SK-N-SH treated with all-trans-retinoic acid at 6 μM for 48 hours (cell line): Measurements from ENCODE around the gene TOE1.

Experiments used
- ATAC-seq: fragments of 200-7000 bp; cut with Tn5 transposase; 3 replicates; pipeline ENCODE4 v1.9.1; 2020; ENCODE audit warnings: mild to moderate bottlenecking, moderate library complexity
- BACH2 ChIP-seq: fragments of 250-450 bp; sonication (Bioruptor Pico); IDR thresholded peaks from 2 replicates; pipeline ENCODE4 v1.9.0; 2021; ENCODE audit warnings: mild to moderate bottlenecking, borderline replicate concordance
- CREB5 ChIP-seq: fragments of 250-450 bp; sonication (Bioruptor Pico); IDR thresholded peaks from 2 replicates; pipeline ENCODE4 v1.5.1; 2020; ENCODE audit warnings: low read depth, mild to moderate bottlenecking, moderate library complexity
- CSDC2 ChIP-seq: fragments of 250-450 bp; sonication (Bioruptor Pico); IDR thresholded peaks from 2 replicates; pipeline ENCODE4 v1.5.0; 2020; ENCODE audit warnings: mild to moderate bottlenecking, moderate library complexity
- CSRNP3 ChIP-seq: fragments of 250-450 bp; sonication (Bioruptor Pico); IDR thresholded peaks from 2 replicates; pipeline ENCODE4 v1.5.1; 2021; ENCODE audit warnings: mild to moderate bottlenecking, moderate library complexity
- ESRRG ChIP-seq: fragments of 250-450 bp; sonication (Bioruptor Pico); IDR thresholded peaks from 2 replicates; pipeline ENCODE4 v1.6.1; 2021; ENCODE audit warnings: mild to moderate bottlenecking
- GLIS3 ChIP-seq: fragments of 250-450 bp; sonication (Bioruptor Pico); IDR thresholded peaks from 2 replicates; pipeline ENCODE4 v1.5.0; 2020; ENCODE audit warnings: mild to moderate bottlenecking, moderate library complexity
- ISL1 ChIP-seq: fragments of 250-450 bp; sonication (Bioruptor Pico); IDR thresholded peaks from 2 replicates; pipeline ENCODE4 v2.1.2; 2022; ENCODE audit warnings: mild to moderate bottlenecking, moderate library complexity
- OSR1 ChIP-seq: fragments of 250-450 bp; sonication (Bioruptor Pico); IDR thresholded peaks from 2 replicates; pipeline ENCODE4 v1.8.0; 2022; ENCODE audit warnings: moderate library complexity, mild to moderate bottlenecking, inconsistent platforms
- PATZ1 ChIP-seq: fragments of 250-450 bp; sonication (Bioruptor Pico); IDR thresholded peaks from 2 replicates; pipeline ENCODE4 v1.8.0; 2020; ENCODE audit warnings: mild to moderate bottlenecking, moderate library complexity, borderline replicate concordance
- POU6F1 ChIP-seq: fragments of 250-450 bp; sonication (Bioruptor Pico); IDR thresholded peaks from 2 replicates; pipeline ENCODE4 v1.8.0; 2021; ENCODE audit warnings: low read depth, mild to moderate bottlenecking, moderate library complexity, borderline replicate concordance
- PPARA ChIP-seq: fragments of 250-450 bp; sonication (Bioruptor Pico); IDR thresholded peaks from 2 replicates; pipeline ENCODE4 v1.5.0; 2020; ENCODE audit warnings: mild to moderate bottlenecking, borderline replicate concordance
- RARB ChIP-seq: fragments of 250-450 bp; sonication (Bioruptor Pico); IDR thresholded peaks from 2 replicates; pipeline ENCODE4 v1.8.0; 2021; ENCODE audit warnings: mild to moderate bottlenecking, moderate library complexity
- SNAI2 ChIP-seq: fragments of 250-450 bp; sonication (Bioruptor Pico); IDR thresholded peaks from 2 replicates; pipeline ENCODE4 v1.5.0; 2020; ENCODE audit warnings: mild to moderate bottlenecking, moderate library complexity
- TCF4 ChIP-seq: fragments of 250-450 bp; sonication (Bioruptor Pico); IDR thresholded peaks from 2 replicates; pipeline ENCODE4 v1.8.0; 2021; ENCODE audit warnings: mild to moderate bottlenecking, moderate library complexity, borderline replicate concordance
- TOX ChIP-seq: fragments of 250-450 bp; sonication (Bioruptor Pico); IDR thresholded peaks from 2 replicates; pipeline ENCODE4 v1.8.0; 2021; ENCODE audit warnings: mild to moderate bottlenecking, moderate library complexity, borderline replicate concordance
- TSHZ2 ChIP-seq: fragments of 250-450 bp; sonication (Bioruptor Pico); IDR thresholded peaks from 2 replicates; pipeline ENCODE4 v1.5.0; 2020; ENCODE audit warnings: mild to moderate bottlenecking, moderate library complexity
- ZC3H10 ChIP-seq: fragments of 250-450 bp; sonication (Bioruptor Pico); IDR thresholded peaks from 2 replicates; pipeline ENCODE4 v1.5.1; 2021; ENCODE audit warnings: mild to moderate bottlenecking, moderate library complexity
- ZFP3 ChIP-seq: fragments of 250-450 bp; sonication (Bioruptor Pico); IDR thresholded peaks from 2 replicates; pipeline ENCODE4 v1.5.0; 2020; ENCODE audit warnings: mild to moderate bottlenecking, moderate library complexity
- ZFP30 ChIP-seq: fragments of 450-650 bp; formaldehyde crosslinking; IDR thresholded peaks from 2 replicates; pipeline ENCODE4 v1.5.0; 2022; ENCODE audit warnings: mild to moderate bottlenecking, moderate library complexity
- ZNF565 ChIP-seq: fragments of 450-650 bp; formaldehyde crosslinking; conservative IDR thresholded peaks from 2 replicates; pipeline ENCODE4 v1.5.0; 2020; ENCODE audit warnings: low read depth, mild to moderate bottlenecking, moderate library complexity
- ZNF70 ChIP-seq: fragments of 450-650 bp; formaldehyde crosslinking; IDR thresholded peaks from 2 replicates; pipeline ENCODE4 v1.5.0; 2020; ENCODE audit warnings: mild to moderate bottlenecking, moderate library complexity
- ZNF8 ChIP-seq: fragments of 450-650 bp; formaldehyde crosslinking; IDR thresholded peaks from 2 replicates; pipeline ENCODE4 v1.5.0; 2020; ENCODE audit warnings: mild to moderate bottlenecking, moderate library complexity

TOE1 gene

GRCh38 chr1:45321444-45321843 lies 18.5 kb upstream of the TOE1 start:
- no peak for TF ChIP-seq PATZ1 (CRISPR knock-in tag)
- TF ChIP-seq BACH2 (CRISPR knock-in tag), result no peak
- no peak for TF ChIP-seq ZNF565 (CRISPR knock-in tag)
- TF ChIP-seq ESRRG (CRISPR knock-in tag), result no peak
- TF ChIP-seq PPARA (CRISPR knock-in tag), result no peak
- no peak for TF ChIP-seq ZC3H10
- TF ChIP-seq ISL1 (CRISPR knock-in tag), result no peak
- TF ChIP-seq ZFP30, result no peak
- TF ChIP-seq ZFP3 (CRISPR knock-in tag), result no peak
- no peak for TF ChIP-seq CSDC2 (CRISPR knock-in tag)
- no peak for TF ChIP-seq OSR1 (CRISPR knock-in tag)
- TF ChIP-seq ZNF70 (CRISPR knock-in tag), result no peak
- no peak for TF ChIP-seq POU6F1 (CRISPR knock-in tag)
- no peak for TF ChIP-seq GLIS3 (CRISPR knock-in tag)
- no peak for TF ChIP-seq CSRNP3
- no peak for TF ChIP-seq CREB5 (CRISPR knock-in tag)
- TF ChIP-seq ZNF8 (CRISPR knock-in tag), result no peak
- TF ChIP-seq TCF4 (CRISPR knock-in tag), result no peak
- TF ChIP-seq, all 23 proteins: peak for 0
- no peak for ATAC-seq

- no peak for TF ChIP-seq BACH2 (CRISPR knock-in tag)
- TF ChIP-seq ZC3H10, result no peak
- TF ChIP-seq ZFP3 (CRISPR knock-in tag), result no peak
- no peak for TF ChIP-seq ESRRG (CRISPR knock-in tag)
- no peak for TF ChIP-seq ZNF565 (CRISPR knock-in tag)
- no peak for TF ChIP-seq PATZ1 (CRISPR knock-in tag)
- no peak for TF ChIP-seq ZNF8 (CRISPR knock-in tag)
- TF ChIP-seq TOX (CRISPR knock-in tag), result no peak
- TF ChIP-seq CREB5 (CRISPR knock-in tag), result no peak
- no peak for TF ChIP-seq ZNF70 (CRISPR knock-in tag)
- TF ChIP-seq PPARA (CRISPR knock-in tag), result no peak
- no peak for TF ChIP-seq SNAI2 (CRISPR knock-in tag)
- TF ChIP-seq RARB (CRISPR knock-in tag), result no peak
- no peak for TF ChIP-seq OSR1 (CRISPR knock-in tag)
- no peak for TF ChIP-seq TSHZ2
- TF ChIP-seq ZFP30, result no peak
- TF ChIP-seq POU6F1 (CRISPR knock-in tag), result no peak
- no peak for ATAC-seq
Measured at GRCh38 chr1:45322486-45323040, 17.4 kb upstream of the TOE1 start.
